ENCODE results near the gene BCL2L11. TPM values are rescaled to one million over a fixed set of nuclear protein-coding genes. Genes with fewer than 3 reads are reported as not detected.

Gene BCL2L11
- total RNA-seq, 1 experiment from 2014 or later = 21.2 TPM

DNA sequence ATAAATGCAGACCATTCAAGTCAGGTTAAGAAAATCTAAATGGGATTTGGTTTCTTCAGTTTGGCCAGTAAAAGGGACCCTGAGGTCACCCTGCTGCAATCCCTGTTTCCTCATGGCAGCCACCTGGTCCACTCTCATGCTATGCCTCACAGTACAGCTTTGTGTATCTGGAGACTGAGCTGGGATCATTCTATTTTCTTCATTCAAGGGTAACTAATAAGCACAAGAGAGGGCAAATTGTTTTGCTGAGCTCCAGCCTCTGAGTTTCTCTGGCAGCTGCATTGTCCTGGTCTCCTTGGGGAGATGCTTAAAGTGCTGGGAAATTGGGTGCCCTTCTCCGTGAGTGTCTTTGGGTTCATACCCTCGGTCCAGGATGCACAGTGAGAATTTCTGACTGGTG, 18.5 kb upstream of the BCL2L11 start:
- Histone ChIP-seq H3K23ac (ENCODE audit: insufficient read length, low read depth, low read length) (no peak overlapping the region), H3K9me3 (ENCODE audit: control insufficient read depth, low read depth, low read length) (no peaks in the 10 kb centered on the region), H2AK5ac (ENCODE audit: insufficient read length, low read length) (no peak overlapping the region), H3T11ph (ENCODE audit: low read length) (no peak overlapping the region), H2BK120ac (ENCODE audit: low read depth, low read length, poor library complexity, severe bottlenecking) (no peak overlapping the region), H4K8ac (replicated peaks; ENCODE audit: insufficient read length, low read depth, low read length) (no peak overlapping the region), H2AFZ (ENCODE audit: low read length) (no peak overlapping the region), H3K79me1 (ENCODE audit: insufficient read depth, low read depth, low read length, poor library complexity, severe bottlenecking) (no peaks in the 10 kb centered on the region), H4K20me1 (ENCODE audit: control insufficient read depth, insufficient read depth, insufficient read length) (no peaks in the 10 kb centered on the region), H3K56ac (ENCODE audit: insufficient read length, low read depth, low read length) (no peak overlapping the region), H4K91ac (ENCODE audit: insufficient read length, low read depth, low read length) (no peak overlapping the region), H3K18ac (ENCODE audit: insufficient read length, low read depth, low read length) (no peak overlapping the region), H2BK12ac (ENCODE audit: insufficient read length, low read depth, low read length) (no peak overlapping the region), H4K5ac (ENCODE audit: insufficient read length, low read depth, low read length) (no peak overlapping the region), H3K27ac (ENCODE audit: insufficient read length, low read depth, low read length) (no peak overlapping the region), H3K23me2 (ENCODE audit: insufficient read length, low read depth, low read length, poor library complexity, severe bottlenecking) (no peaks in the 10 kb centered on the region), H3K14ac (ENCODE audit: insufficient read depth, low read length) (no peak overlapping the region), H3K9ac (ENCODE audit: extremely low read depth, insufficient read length, low read length) (no peak overlapping the region), H3K79me2 (ENCODE audit: insufficient read depth, low read length) (no peaks in the 10 kb centered on the region), H2BK20ac (ENCODE audit: low read depth, low read length, poor library complexity, severe bottlenecking) (no peak overlapping the region), H3K4me2 (ENCODE audit: insufficient read depth, insufficient read length, low read length) (no peak overlapping the region), H2BK15ac (ENCODE audit: low read depth, low read length) (no peak overlapping the region), H2BK5ac (ENCODE audit: insufficient read length, low read length) (no peak overlapping the region), H3K27me3 (ENCODE audit: insufficient read depth, low read length) (no peaks in the 10 kb centered on the region), H3K4me1 (ENCODE audit: insufficient read depth, low read length) (no peaks in the 10 kb centered on the region), H3K4ac (ENCODE audit: low read depth, low read length) (no peak overlapping the region)
- Mint-ChIP-seq H3K36me3 (ENCODE audit: insufficient read depth in 1 of 3, low read depth in 3 of 3) (no peaks in the 10 kb centered on the region), H3K27ac (no peak overlapping the region; a peak in 1 of 7 replicates), H3K4me3 (no peak overlapping the region), H3K27me3 (ENCODE audit: low read depth) (no peaks in the 10 kb centered on the region), H3K9me3 (no peaks in the 10 kb centered on the region), H3K4me1 (peaks cover 4% of the 10 kb centered on the region in 2 experiments; a peak in 3 of 4 replicates)
- no CpG with 5 or more reads among the region's 2 CpGs for WGBS (ENCODE audit: extremely low coverage, insufficient read length, low lambda C conversion rate)
- no peak for DNase-seq
- TF ChIP-seq CTCF (conservative IDR thresholded peaks at IDR 0.05) = no peak

Data from H9 (cell line).